SK-N-MC (cell line): Measurements from ENCODE around the gene NUBP2.

Experiments used
- EZH2 ChIP-seq: fragments of 200-600 bp; sonication (generic); IDR thresholded peaks from one replicate; pipeline ENCODE4 v1.6.1; 2017; ENCODE audit warnings: antibody characterized with exemption
- POLR2AphosphoS5 ChIP-seq: IDR thresholded peaks from 2 replicates; pipeline ENCODE4 v1.6.1; 2012; ENCODE audit warnings: mild to moderate bottlenecking, low read depth, low read length, borderline replicate concordance

DNA sequence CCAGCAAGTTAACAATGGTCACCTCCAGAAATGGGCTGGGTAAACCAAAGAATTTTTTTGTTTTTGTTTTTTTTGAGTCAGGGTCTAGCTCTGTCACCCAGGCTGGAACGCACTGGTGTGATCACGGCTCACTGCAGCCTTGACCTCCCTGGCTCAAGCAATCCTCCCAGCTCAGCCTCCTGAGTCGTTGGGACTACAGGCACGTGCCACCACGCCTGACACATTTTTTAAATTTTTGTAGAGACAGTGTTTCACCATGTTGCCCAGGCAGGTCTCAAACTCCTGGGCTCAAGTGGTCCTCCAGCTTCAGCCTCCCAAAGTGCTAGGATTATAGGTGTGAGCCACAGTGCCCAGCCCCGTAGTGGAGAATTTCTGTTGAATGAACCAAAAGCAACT lies 2.1 kb upstream of the NUBP2 start:
- no peak for TF ChIP-seq EZH2
- no peak for TF ChIP-seq POLR2AphosphoS5
